Sciatic nerve (tissue), 2 donors: ENCODE results near the gene IBA57. TPM values are rescaled to one million over a fixed set of nuclear protein-coding genes. Genes with fewer than 3 reads are reported as not detected.
A peak's percentile ranks its signal among the peaks of the same experiment; 100 is the strongest.

ENCODE experiments used
- ATAC-seq: fragments of 200-7000 bp; cut with Tn5 transposase; one replicate; pipeline ENCODE4 v1.9.1; 2020; ENCODE audit warnings: mild to moderate bottlenecking, moderate library complexity
- DNase-seq: peaks from one replicate; pipeline ENCODE4 v3.0.0-alpha.2; 2020; ENCODE audit warnings: low spot score
- intact Hi-C: fragments of 100-400 bp; cut with DNase I; formaldehyde crosslinking; loops from one replicate; pipeline ENCODE4 v1.14.2; 2022
- total RNA-seq: library from RNA; stranded (reverse); fragmentation: NEBNext Ultra II Directional; extraction: Animal tissue kit (Norgen Biotek cat#: 25700); gene quantifications from one replicate; pipeline ENCODE4 v1.2.1, GENCODE V29; 2021
- donor health status: DM: no; HTN: no; CAD: no.
- donor health status: DM: no; HTN: no; CAD: no.

Gene IBA57
- total RNA-seq, 1 donor from 2014 or later, result 10.4 TPM

GRCh38 chr1:228143480-228144192 is 22.0 kb upstream of the IBA57 start:
- DNase-seq, result no peak
- intact Hi-C loops, result no loop called here
- no peak for ATAC-seq

- DNase-seq (no peak), ATAC-seq (no peak)
- intact Hi-C loops, result no loop called here
Observed at GRCh38 chr1:228144193-228144992, 21.2 kb upstream of the IBA57 start.

- ATAC-seq (no peak), DNase-seq (no peak)
- intact Hi-C loops, result no loop called here
Observed at GRCh38 chr1:228144993-228145343, 20.6 kb upstream of the IBA57 start.

GRCh38 chr1:228145463-228146416 is 19.9 kb upstream of the IBA57 start:
- ATAC-seq (no peak), DNase-seq (no peak)
- intact Hi-C loops, result no loop called here

GRCh38 chr1:228146417-228147150 is 19.0 kb upstream of the IBA57 start:
- ATAC-seq, result no peak
- intact Hi-C loops, result no loop called here
- no peak for DNase-seq

DNA sequence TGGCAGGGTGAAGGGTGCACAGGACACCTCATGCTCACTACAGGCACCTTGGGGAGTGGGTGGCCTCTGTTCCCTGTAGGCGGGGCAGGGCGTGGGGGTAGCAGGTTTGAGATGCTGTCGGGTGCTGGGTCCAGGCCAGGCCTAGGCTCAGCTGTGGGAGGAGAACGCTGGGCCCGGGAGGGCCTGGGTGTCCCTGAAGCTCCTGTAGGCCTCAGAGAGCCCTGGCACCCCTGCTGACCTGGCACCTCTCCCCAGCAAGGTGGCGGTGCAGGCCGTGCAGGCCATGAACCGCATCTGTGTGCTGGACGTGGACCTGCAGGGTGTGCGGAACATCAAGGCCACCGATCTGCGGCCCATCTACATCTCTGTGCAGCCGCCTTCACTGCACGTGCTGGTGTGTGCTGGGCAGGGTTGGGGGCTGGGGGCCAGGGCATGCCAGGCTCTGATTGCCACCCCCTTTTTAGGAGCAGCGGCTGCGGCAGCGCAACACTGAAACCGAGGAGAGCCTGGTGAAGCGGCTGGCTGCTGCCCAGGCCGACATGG is 18.4 kb upstream of the IBA57 start:
- DNase-seq (no peak), ATAC-seq (no peak)
- intact Hi-C loops, result no loop called here

- intact Hi-C loops, result no loop called here
- DNase-seq, result no peak
- no peak for ATAC-seq
Observed at GRCh38 chr1:228147768-228148167, 17.8 kb upstream of the IBA57 start.

- no peak for ATAC-seq
- intact Hi-C loops, result no loop called here
- no peak for DNase-seq
Observed at GRCh38 chr1:228148196-228148861, 17.3 kb upstream of the IBA57 start.

GRCh38 chr1:228148935-228149405 is 16.6 kb upstream of the IBA57 start:
- intact Hi-C loops, result no loop called here
- no peak for DNase-seq
- ATAC-seq, result peak; percentile 0

GRCh38 chr1:228149406-228150119 is 16.0 kb upstream of the IBA57 start, which contains the start of gene GJC2:
Gene GJC2, plus strand, starts transcription at chr1:228149930. Its CDS starts 7,829 bp downstream, at chr1:228157759.
- peak; percentile 78 for DNase-seq
- intact Hi-C loops, result no loop called here
- peak; percentile 69 for ATAC-seq

GRCh38 chr1:228150120-228150460 is 15.5 kb upstream of the IBA57 start:
- DNase-seq, result no peak
- intact Hi-C loops, result no loop called here
- ATAC-seq, result peak; percentile 3

DNA sequence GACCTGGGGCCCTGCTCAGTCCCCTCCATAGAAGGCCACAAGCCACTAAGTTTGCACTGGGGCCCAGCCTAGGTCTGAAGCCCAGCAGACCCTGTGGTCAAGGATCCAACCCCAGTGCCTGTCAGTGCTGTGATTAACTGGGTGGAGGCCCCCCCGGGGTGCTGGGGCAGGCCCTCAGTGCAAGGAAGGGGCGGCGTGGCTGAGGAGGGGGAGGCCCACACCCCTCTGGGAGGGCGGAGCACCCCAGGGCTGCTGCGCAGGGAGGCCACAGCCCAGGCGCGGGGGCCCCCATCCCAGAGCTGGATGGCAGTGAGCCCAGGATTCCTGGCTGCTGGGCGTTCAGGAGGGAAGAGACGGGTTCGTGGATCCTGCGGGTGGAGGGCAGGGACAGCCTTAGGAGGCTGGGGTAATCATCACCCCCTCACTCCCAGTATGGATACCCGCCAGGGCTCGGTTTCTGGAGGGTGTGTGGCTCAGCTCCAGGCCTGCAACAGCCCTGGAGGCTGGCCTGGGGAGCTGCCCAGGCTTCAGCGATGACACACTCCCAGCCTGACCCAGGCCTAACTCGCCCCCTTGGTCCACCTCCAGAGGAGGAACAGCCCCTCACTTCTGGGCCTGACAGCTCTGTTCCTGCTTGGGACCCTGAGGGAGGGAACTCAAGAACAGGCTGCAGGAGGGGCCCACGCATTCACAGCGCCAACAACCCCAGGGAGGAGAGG is 15.0 kb upstream of the IBA57 start:
- ATAC-seq (peak; percentile 54), DNase-seq (peak; percentile 84)
- intact Hi-C loops, result no loop called here

DNA sequence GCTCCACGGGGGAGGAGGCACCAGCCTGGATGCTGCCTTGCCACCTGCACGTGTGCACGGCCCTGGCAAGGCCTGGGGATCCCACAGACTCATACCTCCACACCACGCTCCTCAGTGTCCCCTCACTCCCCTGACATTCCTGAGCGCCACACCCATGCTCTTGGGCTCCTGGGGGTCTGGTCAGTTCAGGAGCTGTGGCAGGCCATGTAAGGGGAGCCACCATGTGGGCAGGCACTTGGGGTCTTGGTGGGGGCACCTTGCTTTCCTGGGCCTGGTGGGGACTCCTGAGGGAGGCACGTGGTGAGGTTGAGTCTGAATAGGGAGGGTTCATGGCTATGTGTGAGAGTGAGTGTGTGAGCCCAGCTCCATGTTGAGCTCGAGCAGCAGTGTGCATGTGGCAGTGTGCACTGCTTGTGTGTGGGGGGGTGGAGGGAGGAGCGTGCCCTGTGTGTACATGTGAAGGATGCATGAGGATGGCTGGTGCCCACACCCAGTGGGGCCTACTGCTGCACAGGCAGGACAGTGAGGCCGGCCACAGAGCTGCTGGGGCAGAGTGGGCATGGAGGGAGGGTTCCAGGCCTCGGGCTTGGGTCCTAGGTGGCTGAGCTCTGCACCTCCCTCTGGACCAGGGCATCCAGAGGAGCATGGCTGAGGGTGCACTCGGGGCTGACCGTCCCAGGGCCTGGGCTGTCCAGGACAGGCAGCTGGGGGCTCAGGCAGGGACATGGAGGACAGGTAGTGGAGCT is 14.3 kb upstream of the IBA57 start:
- peak; percentile 59 for DNase-seq
- ATAC-seq, result no peak
- intact Hi-C loops, result no loop called here

GRCh38 chr1:228152097-228152917 is 13.3 kb upstream of the IBA57 start:
- peak; percentile 60 for DNase-seq
- ATAC-seq, result no peak
- intact Hi-C loops, result no loop called here

- ATAC-seq (no peak), DNase-seq (peak; percentile 57)
- intact Hi-C loops, result no loop called here
Observed at GRCh38 chr1:228152918-228153258, 12.7 kb upstream of the IBA57 start.
